GM23248 (cell line): ENCODE data around the gene CXADR. TPM values are rescaled to one million over a fixed set of nuclear protein-coding genes. Genes with fewer than 3 reads are reported as not detected.

Source experiments
- DNase-seq: peaks from one replicate; pipeline ENCODE4 v3.0.0-alpha.2; 2015
- H2AFZ ChIP-seq: fragments of 200-600 bp; sonication (generic); 2 replicates; pipeline ENCODE4 v1.6.1; 2016; ENCODE audit warnings: antibody characterized with exemption
- H3F3A ChIP-seq: fragments of 200-600 bp; sonication (generic); 2 replicates; pipeline ENCODE4 v1.6.1; 2016; ENCODE audit warnings: mild to moderate bottlenecking, antibody characterized with exemption, mixed run types; ENCODE audit not compliant: insufficient read depth
- H3K27ac ChIP-seq: fragments of 200-600 bp; sonication (generic); 2 replicates; pipeline ENCODE4 v1.5.1; 2016; ENCODE audit warnings: mild to moderate bottlenecking
- H3K27me3 ChIP-seq: fragments of 200-600 bp; sonication (generic); replicated peaks from 2 replicates; pipeline ENCODE4 v1.6.1; 2016; ENCODE audit warnings: mild to moderate bottlenecking; ENCODE audit not compliant: insufficient read depth
- H3K36me3 ChIP-seq: fragments of 200-600 bp; sonication (generic); 2 replicates; pipeline ENCODE4 v1.6.1; 2016; ENCODE audit warnings: low read depth, mild to moderate bottlenecking
- H3K4me1 ChIP-seq: fragments of 200-600 bp; sonication (generic); 2 replicates; pipeline ENCODE4 v1.6.1; 2016; ENCODE audit warnings: mild to moderate bottlenecking; ENCODE audit not compliant: insufficient read depth
- H3K4me2 ChIP-seq: fragments of 200-600 bp; sonication (generic); one replicate; pipeline ENCODE4 v1.6.1; 2016; ENCODE audit warnings: mild to moderate bottlenecking; ENCODE audit not compliant: unreplicated experiment
- H3K4me3 ChIP-seq: fragments of 200-600 bp; sonication (generic); 2 replicates; pipeline ENCODE4 v1.5.1; 2016; ENCODE audit warnings: mild to moderate bottlenecking
- H3K79me2 ChIP-seq: fragments of 200-600 bp; sonication (generic); 2 replicates; pipeline ENCODE4 v1.6.1; 2016; ENCODE audit warnings: mild to moderate bottlenecking; ENCODE audit not compliant: insufficient read depth
- H3K9ac ChIP-seq: fragments of 200-600 bp; sonication (generic); 2 replicates; pipeline ENCODE4 v1.6.1; 2016; ENCODE audit warnings: mild to moderate bottlenecking
- H3K9me2 ChIP-seq: fragments of 200-600 bp; sonication (generic); 2 replicates; pipeline ENCODE4 v1.6.1; 2016; ENCODE audit warnings: mixed run types, mild to moderate bottlenecking, moderate library complexity; ENCODE audit not compliant: insufficient read depth
- H3K9me3 ChIP-seq: fragments of 200-600 bp; sonication (generic); one replicate; pipeline ENCODE4 v1.6.1; 2017; ENCODE audit warnings: low read depth
- H4K20me1 ChIP-seq: fragments of 200-600 bp; sonication (generic); 2 replicates; pipeline ENCODE4 v1.6.0; 2016; ENCODE audit not compliant: insufficient read depth
- EZH2 ChIP-seq: fragments of 200-600 bp; sonication (generic); IDR thresholded peaks from 2 replicates; pipeline ENCODE4 v1.6.1; 2018; ENCODE audit warnings: antibody characterized with exemption, mild to moderate bottlenecking; ENCODE audit not compliant: insufficient read depth, poor library complexity, severe bottlenecking
- EZH2phosphoT487 ChIP-seq: fragments of 200-600 bp; sonication (generic); IDR thresholded peaks from 2 replicates; pipeline ENCODE4 v1.6.1; 2018; ENCODE audit warnings: antibody characterized with exemption, moderate library complexity, mild to moderate bottlenecking, low read depth; ENCODE audit not compliant: insufficient read depth
- WGBS, 2 experiments: methylation state at CpG; one replicate each; pipeline ENCODE4 v1.1.6; 2015 to 2017; ENCODE audit warnings: low lambda C conversion rate in 2 of 2, low coverage in 1 of 2; ENCODE audit errors: missing lambda C conversion rate in 2 of 2; 5-methylcytosine and 5-hydroxymethylcytosine counted together
- in situ Hi-C: fragments of 300-500 bp; cut with MboI; formaldehyde crosslinking; loops from 2 replicates; pipeline ENCODE4 v1.15.0; 2020
- polyA plus RNA-seq: library from polyadenylated mRNA; unstranded; fragments of >200 nt; fragmentation: Nextera tagmentation; extraction: Ambion mirVana; gene quantifications from 2 replicates; pipeline ENCODE4 v1.2.1, GENCODE V29; 2016
- total RNA-seq: library from RNA; depleted of rRNA; stranded (reverse); fragments of >200 nt; shearing (Covaris generic); gene quantifications from 2 replicates; pipeline ENCODE4 v1.2.3, GENCODE V29; 2014

Gene CXADR
- total and polyA plus RNA-seq, 2 experiments from 2014 or later = 0.23 TPM; not detected in 1

GRCh38 chr21:17524635-17525034, 11.8 kb downstream of the CXADR start:
- H3K9me2 ChIP-seq = no peaks in the 10 kb centered on the region
- no peak overlapping the region for H3K4me2 ChIP-seq
- no peak overlapping the region for H3K9ac ChIP-seq
- no peak for DNase-seq
- H3K9me3 ChIP-seq = no peaks in the 10 kb centered on the region
- H2AFZ ChIP-seq = no peak overlapping the region
- no peaks in the 10 kb centered on the region for H3K4me1 ChIP-seq
- no peaks in the 10 kb centered on the region for H3K79me2 ChIP-seq
- H3K36me3 ChIP-seq = no peaks in the 10 kb centered on the region
- in situ Hi-C loops = no loop called here
- H3K27me3 ChIP-seq = 0 out of 2 replicates have a peak, but pooled peaks cover 8% of the 10 kb centered on the region
- TF ChIP-seq EZH2 (no peak), EZH2phosphoT487 (no peak)
- H3F3A ChIP-seq = no peaks in the 10 kb centered on the region
- H4K20me1 ChIP-seq = no peaks in the 10 kb centered on the region
- 65 to 68% methylated on average over 6 of the region's 6 CpGs for WGBS, 2 experiments
- no peak overlapping the region for H3K4me3 ChIP-seq
- no peak overlapping the region for H3K27ac ChIP-seq

GRCh38 chr21:17526776-17527175, 13.9 kb downstream of the CXADR start:
- no peak for DNase-seq
- Histone ChIP-seq H3K9me2 (no peaks in the 10 kb centered on the region), H3K4me3 (no peak overlapping the region), H3K4me1 (no peaks in the 10 kb centered on the region), H3K9me3 (no peaks in the 10 kb centered on the region), H3K4me2 (no peak overlapping the region), H4K20me1 (no peaks in the 10 kb centered on the region), H2AFZ (no peak overlapping the region), H3K36me3 (no peaks in the 10 kb centered on the region), H3K79me2 (no peaks in the 10 kb centered on the region), H3F3A (no peaks in the 10 kb centered on the region), H3K9ac (no peak overlapping the region), H3K27me3 (0 out of 2 replicates have a peak, but pooled peaks cover 3% of the 10 kb centered on the region), H3K27ac (no peak overlapping the region)
- in situ Hi-C loops = no loop called here
- WGBS, 2 experiments = 68 to 73% methylated on average over 3 of the region's 3 CpGs
- TF ChIP-seq EZH2 (no peak), EZH2phosphoT487 (no peak)

GRCh38 chr21:17527240-17527639, 14.4 kb downstream of the CXADR start:
- H2AFZ ChIP-seq = no peak overlapping the region
- no peaks in the 10 kb centered on the region for H4K20me1 ChIP-seq
- H3K27ac ChIP-seq = no peak overlapping the region
- H3K27me3 ChIP-seq = 0 out of 2 replicates have a peak, but pooled peaks cover 3% of the 10 kb centered on the region
- TF ChIP-seq EZH2 (no peak), EZH2phosphoT487 (no peak)
- in situ Hi-C loops = no loop called here
- no peaks in the 10 kb centered on the region for H3K79me2 ChIP-seq
- no peak overlapping the region for H3K4me2 ChIP-seq
- H3K9me2 ChIP-seq = no peaks in the 10 kb centered on the region
- H3K9ac ChIP-seq = no peak overlapping the region
- no peaks in the 10 kb centered on the region for H3K4me1 ChIP-seq
- H3K9me3 ChIP-seq = no peaks in the 10 kb centered on the region
- no peaks in the 10 kb centered on the region for H3F3A ChIP-seq
- H3K36me3 ChIP-seq = no peaks in the 10 kb centered on the region
- H3K4me3 ChIP-seq = no peak overlapping the region
- WGBS, 2 experiments = 47 to 50% methylated on average over 2 of the region's 2 CpGs
- DNase-seq = peak; percentile 33

GRCh38 chr21:17527711-17528110, 14.9 kb downstream of the CXADR start:
- TF ChIP-seq EZH2 (no peak), EZH2phosphoT487 (no peak)
- in situ Hi-C loops = no loop called here
- Histone ChIP-seq H3K36me3 (no peaks in the 10 kb centered on the region), H3K27ac (no peak overlapping the region), H4K20me1 (no peaks in the 10 kb centered on the region), H3K9me3 (no peaks in the 10 kb centered on the region), H3K9me2 (no peaks in the 10 kb centered on the region), H2AFZ (no peak overlapping the region), H3K4me3 (no peak overlapping the region), H3K79me2 (no peaks in the 10 kb centered on the region), H3K4me1 (no peaks in the 10 kb centered on the region), H3K27me3 (0 out of 2 replicates have a peak, but pooled peaks cover 3% of the 10 kb centered on the region), H3K9ac (no peak overlapping the region), H3F3A (no peaks in the 10 kb centered on the region), H3K4me2 (no peak overlapping the region)
- DNase-seq = no peak
- WGBS, 2 experiments = 49 to 55% methylated on average over 5 of the region's 5 CpGs

GRCh38 chr21:17529648-17530047, 16.8 kb downstream of the CXADR start:
- no peaks in the 10 kb centered on the region for H3K79me2 ChIP-seq
- no peaks in the 10 kb centered on the region for H3K9me3 ChIP-seq
- no peaks in the 10 kb centered on the region for H3K27me3 ChIP-seq
- no peak overlapping the region for H3K4me3 ChIP-seq
- H2AFZ ChIP-seq = no peak overlapping the region
- no peak overlapping the region for H3K27ac ChIP-seq
- no peak for TF ChIP-seq EZH2
- TF ChIP-seq EZH2phosphoT487 = no peak
- no peaks in the 10 kb centered on the region for H3F3A ChIP-seq
- DNase-seq = no peak
- H4K20me1 ChIP-seq = no peaks in the 10 kb centered on the region
- no peak overlapping the region for H3K9ac ChIP-seq
- WGBS, 2 experiments = 63 to 64% methylated on average over 4 to 5 of the region's 5 CpGs
- in situ Hi-C loops = no loop called here
- H3K9me2 ChIP-seq = no peaks in the 10 kb centered on the region
- no peak overlapping the region for H3K4me2 ChIP-seq
- H3K4me1 ChIP-seq = no peaks in the 10 kb centered on the region
- H3K36me3 ChIP-seq = no peaks in the 10 kb centered on the region
